NCI-H345 treated with DMSO at 0.1 percent for 48 hours (cell line): ENCODE data around the gene ICE1.

Source experiments
- DNase-seq: peaks from one replicate; lab custom pipeline; 2025; ENCODE audit not compliant: unreplicated experiment; lab: John Stamatoyannopoulos, UW

ICE1 gene

GRCh38 chr5:5532306-5533076, 110.0 kb downstream of the ICE1 start:
- DNase-seq: no peak

DNA sequence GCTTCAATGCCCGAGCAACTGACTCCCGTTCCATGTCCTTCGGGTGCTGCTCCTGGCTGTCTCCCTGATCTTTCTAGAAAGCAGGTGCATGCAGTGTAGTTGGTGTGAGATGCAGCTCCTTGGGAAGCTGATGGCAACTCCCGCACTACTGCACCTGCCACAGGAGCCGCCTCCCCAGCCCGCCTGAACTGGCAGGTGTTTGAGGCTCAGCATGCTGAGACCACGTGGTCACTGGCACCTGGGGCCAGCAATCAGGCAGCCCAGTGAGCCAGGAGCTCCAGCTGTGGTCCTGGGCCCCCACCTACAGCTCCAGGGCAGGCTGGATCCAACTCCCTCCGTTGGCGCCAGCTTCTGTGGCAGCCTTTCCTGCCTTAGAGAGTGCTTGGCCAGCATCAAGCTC, 111.5 kb downstream of the ICE1 start:
- DNase-seq: no peak

DNA sequence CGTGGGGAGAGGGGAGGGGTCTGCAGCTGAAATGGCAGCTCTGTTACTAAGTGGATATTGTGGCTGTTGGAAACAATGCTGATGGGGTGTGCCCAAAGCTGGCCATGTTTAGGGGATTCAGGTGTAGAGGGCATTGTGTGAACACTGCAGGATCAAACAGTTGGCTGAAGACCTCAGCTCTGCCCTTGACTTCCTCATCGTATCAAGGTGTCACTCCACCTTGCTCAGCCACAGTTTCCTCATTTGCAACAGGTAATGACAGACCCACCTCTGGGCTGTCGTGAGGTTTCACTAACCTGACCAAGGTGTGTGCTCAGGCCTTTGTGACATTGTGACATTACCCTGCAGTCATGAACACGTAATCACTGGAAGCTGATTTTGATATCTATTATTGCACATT, 111.9 kb downstream of the ICE1 start:
- DNase-seq: no peak

DNA sequence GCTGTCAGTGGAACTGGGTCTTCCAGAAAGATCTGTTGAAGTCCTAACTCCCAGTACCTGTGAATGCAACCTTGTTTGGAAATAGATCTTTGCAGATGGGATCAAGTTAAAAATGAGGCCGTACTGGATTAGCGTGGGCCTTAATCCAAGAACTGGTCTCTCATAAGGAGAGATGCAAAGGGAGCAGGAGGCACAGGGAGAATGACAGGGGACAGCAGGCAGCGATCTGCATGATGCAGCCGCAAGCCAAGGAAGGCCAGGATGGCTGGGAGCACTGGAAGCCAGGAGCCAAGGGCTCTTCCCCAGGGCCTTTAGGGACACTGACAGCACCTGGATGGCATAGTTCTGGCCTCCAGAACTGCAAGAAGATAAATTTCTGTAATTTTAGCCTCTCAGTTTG, 114.4 kb downstream of the ICE1 start:
- no peak for DNase-seq

- DNase-seq: no peak
Measured at GRCh38 chr5:5537426-5537825, 114.9 kb downstream of the ICE1 start.

GRCh38 chr5:5539590-5539989, 117.1 kb downstream of the ICE1 start:
- DNase-seq: no peak
